ENCODE measurements around the gene CTNND2.

DNA sequence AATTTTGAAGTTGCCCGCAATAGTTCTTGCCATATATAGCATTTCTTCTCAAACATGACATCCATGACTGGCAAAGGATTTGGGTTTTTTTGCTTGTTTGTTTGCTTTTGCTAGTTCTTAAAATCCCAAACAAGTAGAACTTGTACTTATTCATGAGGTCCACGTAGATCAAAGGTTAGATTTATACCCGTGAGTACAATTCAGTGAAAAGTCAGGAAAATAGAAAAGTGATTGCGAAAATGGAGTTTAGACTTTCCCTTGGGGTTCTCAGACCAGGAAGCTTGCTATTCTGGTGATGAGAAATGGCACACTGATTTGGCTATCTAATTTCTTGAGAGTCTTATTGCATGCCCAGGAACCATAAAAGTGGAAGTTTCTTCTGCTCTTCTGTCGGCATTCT lies 304.7 kb downstream of the CTNND2 start:
- TF ChIP-seq, protein P1, sequence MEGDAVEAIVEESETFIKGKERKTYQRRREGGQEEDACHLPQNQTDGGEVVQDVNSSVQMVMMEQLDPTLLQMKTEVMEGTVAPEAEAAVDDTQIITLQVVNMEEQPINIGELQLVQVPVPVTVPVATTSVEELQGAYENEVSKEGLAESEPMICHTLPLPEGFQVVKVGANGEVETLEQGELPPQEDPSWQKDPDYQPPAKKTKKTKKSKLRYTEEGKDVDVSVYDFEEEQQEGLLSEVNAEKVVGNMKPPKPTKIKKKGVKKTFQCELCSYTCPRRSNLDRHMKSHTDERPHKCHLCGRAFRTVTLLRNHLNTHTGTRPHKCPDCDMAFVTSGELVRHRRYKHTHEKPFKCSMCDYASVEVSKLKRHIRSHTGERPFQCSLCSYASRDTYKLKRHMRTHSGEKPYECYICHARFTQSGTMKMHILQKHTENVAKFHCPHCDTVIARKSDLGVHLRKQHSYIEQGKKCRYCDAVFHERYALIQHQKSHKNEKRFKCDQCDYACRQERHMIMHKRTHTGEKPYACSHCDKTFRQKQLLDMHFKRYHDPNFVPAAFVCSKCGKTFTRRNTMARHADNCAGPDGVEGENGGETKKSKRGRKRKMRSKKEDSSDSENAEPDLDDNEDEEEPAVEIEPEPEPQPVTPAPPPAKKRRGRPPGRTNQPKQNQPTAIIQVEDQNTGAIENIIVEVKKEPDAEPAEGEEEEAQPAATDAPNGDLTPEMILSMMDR (IDR thresholded peaks at IDR 0.05), result no peak
- TF ChIP-seq POLR2A (IDR thresholded peaks at IDR 0.05), result no peak

Data from thyroid gland (tissue), 4 donors.